SK-N-SH (cell line): ENCODE data around the gene LRP10. TPM values are rescaled to one million over a fixed set of nuclear protein-coding genes. Genes with fewer than 3 reads are reported as not detected.

Experiments used
- CTCF ChIA-PET: fragments of 300-600, 350-600 bp; formaldehyde crosslinking; extraction: SDS; loops from one replicate; lab custom pipeline; 2021; lab: Yijun Ruan, JAX
- POLR2A ChIA-PET: fragments of 350-600 bp; sonication (Branson Sonifier 250); formaldehyde crosslinking; extraction: SDS; loops from one replicate; lab custom pipeline; 2020; ENCODE audit warnings: antibody characterized with exemption, inconsistent platforms; lab: Yijun Ruan, JAX
- DNase-seq: peaks from one replicate; pipeline ENCODE4 v3.0.0; 2012
- H2AFZ ChIP-seq: fragments of 200-600 bp; sonication (generic); 2 replicates; pipeline ENCODE4 v1.8.1; 2016; ENCODE audit warnings: antibody characterized with exemption, mild to moderate bottlenecking, low read depth
- H3F3A ChIP-seq: fragments of 200-600 bp; sonication (generic); replicated peaks from 2 replicates; pipeline ENCODE3; 2016; ENCODE audit warnings: antibody characterized with exemption, mild to moderate bottlenecking; ENCODE audit not compliant: insufficient read depth
- H3K27ac ChIP-seq, 2 experiments: fragments of 200-500 bp in 1 of 2; fragments of 200-600 bp in 1 of 2; sonication (Bioruptor generic) in 1 of 2; sonication (generic), shearing (Covaris generic) in 1 of 2; 2 replicates each; pipeline versions ENCODE4 v1.5.1 to v1.6.1; 2014 to 2016; ENCODE audit warnings: low read depth in 2 of 2, inconsistent platforms in 1 of 2, low read length in 1 of 2, mild to moderate bottlenecking in 1 of 2, mixed read lengths in 1 of 2
- H3K27me3 ChIP-seq: fragments of 200-600 bp; sonication (generic), shearing (Covaris generic); 2 replicates; pipeline ENCODE4 v1.6.1; 2016; ENCODE audit warnings: mixed run types; ENCODE audit not compliant: insufficient read depth
- H3K36me3 ChIP-seq, 2 experiments: fragments of 200-500 bp in 1 of 2; fragments of 200-600 bp in 1 of 2; sonication (Bioruptor generic) in 1 of 2; sonication (generic) in 1 of 2; replicated peaks in 1 of 2; 2 replicates each; pipeline versions ENCODE3 to v1.5.1; 2014 to 2016; ENCODE audit warnings: low read length in 1 of 2, mild to moderate bottlenecking in 1 of 2; ENCODE audit not compliant: insufficient read depth in 2 of 2, control insufficient read depth in 1 of 2
- H3K4me1 ChIP-seq, 2 experiments: fragments of 200-500 bp in 1 of 2; fragments of 200-600 bp in 1 of 2; sonication (Bioruptor generic) in 1 of 2; sonication (generic), shearing (Covaris generic) in 1 of 2; 2 replicates each; pipeline versions ENCODE4 v1.5.1 to v1.6.1; 2014 to 2016; ENCODE audit warnings: low read depth in 1 of 2, low read length in 1 of 2, mixed run types in 1 of 2; ENCODE audit not compliant: insufficient read depth in 2 of 2, control insufficient read depth in 1 of 2
- H3K4me2 ChIP-seq: fragments of 200-600 bp; sonication (generic), shearing (Covaris generic); 2 replicates; pipeline ENCODE4 v1.6.1; 2017; ENCODE audit warnings: mixed run types
- H3K4me3 ChIP-seq, 2 experiments: fragments of 200-500 bp in 1 of 2; fragments of 200-600 bp in 1 of 2; sonication (Bioruptor generic) in 1 of 2; sonication (generic), shearing (Covaris generic) in 1 of 2; 2 replicates each; pipeline versions ENCODE4 v1.5.1 to v1.8.1; 2014 to 2016; ENCODE audit warnings: low read depth in 2 of 2, inconsistent platforms in 1 of 2, low read length in 1 of 2, mild to moderate bottlenecking in 1 of 2, mixed read lengths in 1 of 2, moderate library complexity in 1 of 2
- H3K79me2 ChIP-seq: fragments of 200-600 bp; sonication (generic); 2 replicates; pipeline ENCODE4 v1.8.1; 2017; ENCODE audit warnings: mild to moderate bottlenecking; ENCODE audit not compliant: insufficient read depth
- H3K9ac ChIP-seq: fragments of 200-600 bp; sonication (generic); 2 replicates; pipeline ENCODE4 v1.6.1; 2017; ENCODE audit warnings: mixed run types
- H3K9me2 ChIP-seq: fragments of 200-600 bp; sonication (generic); 2 replicates; pipeline ENCODE4 v1.6.1; 2017; ENCODE audit warnings: mixed run types
- H3K9me3 ChIP-seq: fragments of 200-600 bp; sonication (generic); 2 replicates; pipeline ENCODE4 v1.6.1; 2017; ENCODE audit warnings: mixed run types, mild to moderate bottlenecking, moderate library complexity
- H4K20me1 ChIP-seq: fragments of 200-600 bp; sonication (generic); 2 replicates; pipeline ENCODE4 v1.6.1; 2017; ENCODE audit warnings: mild to moderate bottlenecking, mixed run types; ENCODE audit not compliant: insufficient read depth
- FOXM1 ChIP-seq: IDR thresholded peaks from 2 replicates; pipeline ENCODE4 v1.4.0; 2012; ENCODE audit warnings: low read depth, mild to moderate bottlenecking
- MXI1 ChIP-seq: IDR thresholded peaks from 2 replicates; pipeline ENCODE4 v1.6.1; 2012; ENCODE audit warnings: mild to moderate bottlenecking, low read depth, low read length, improper control_type of control experiment
- NRF1 ChIP-seq: IDR thresholded peaks from 2 replicates; pipeline ENCODE4 v1.6.1; 2012; ENCODE audit warnings: low read depth, mild to moderate bottlenecking, low read length
- POLR2AphosphoS5 ChIP-seq: IDR thresholded peaks from 2 replicates; pipeline ENCODE4 v1.6.1; 2012; ENCODE audit warnings: low read depth, low read length
- RAD21 ChIP-seq: IDR thresholded peaks from 2 replicates; pipeline ENCODE4 v1.6.1; 2012; ENCODE audit warnings: mild to moderate bottlenecking, low read length
- RXRA ChIP-seq: IDR thresholded peaks from 2 replicates; pipeline ENCODE4 v1.4.0; 2012; ENCODE audit warnings: low read depth, mild to moderate bottlenecking, borderline replicate concordance
- SIN3A ChIP-seq: IDR thresholded peaks from 2 replicates; pipeline ENCODE4 v1.6.1; 2012; ENCODE audit warnings: low read depth, mild to moderate bottlenecking, low read length, moderate library complexity, borderline replicate concordance
- TAF1 ChIP-seq: IDR thresholded peaks from 2 replicates; pipeline ENCODE4 v1.6.1; 2012; ENCODE audit warnings: low read depth, mild to moderate bottlenecking, low read length, moderate library complexity, borderline replicate concordance
- YY1 ChIP-seq: IDR thresholded peaks from 2 replicates; pipeline ENCODE4 v1.4.0; 2012; ENCODE audit warnings: low read depth, mild to moderate bottlenecking
- WGBS: methylation state at CpG from one replicate; pipeline ENCODE4 v1.1.6; 2017; ENCODE audit warnings: low lambda C conversion rate; 5-methylcytosine and 5-hydroxymethylcytosine counted together
- polyA plus RNA-seq, 3 experiments: library from polyadenylated mRNA; depleted of rRNA; stranded (reverse); fragments of >200 nt; gene quantifications; 2 replicates each; pipeline ENCODE4 v1.2.3, GENCODE V29; 2012
- TF ChIP-seq, protein P1 (sequence below): fragments of 200-600 bp; sonication (generic); IDR thresholded peaks from 2 replicates; pipeline ENCODE4 v1.6.1; 2017; ENCODE audit warnings: antibody characterized with exemption, mild to moderate bottlenecking, moderate library complexity
- TF ChIP-seq, protein P2 (sequence below): IDR thresholded peaks from 2 replicates; pipeline ENCODE4 v1.4.0; 2012; ENCODE audit warnings: low read depth, borderline replicate concordance
- TF ChIP-seq, protein P3 (sequence below): IDR thresholded peaks from 2 replicates; pipeline ENCODE4 v1.4.0; 2012; ENCODE audit warnings: low read depth

Gene LRP10
- polyA plus RNA-seq, 1 of the 3 experiments (the other 2 are of a cell fraction): 117 TPM

DNA sequence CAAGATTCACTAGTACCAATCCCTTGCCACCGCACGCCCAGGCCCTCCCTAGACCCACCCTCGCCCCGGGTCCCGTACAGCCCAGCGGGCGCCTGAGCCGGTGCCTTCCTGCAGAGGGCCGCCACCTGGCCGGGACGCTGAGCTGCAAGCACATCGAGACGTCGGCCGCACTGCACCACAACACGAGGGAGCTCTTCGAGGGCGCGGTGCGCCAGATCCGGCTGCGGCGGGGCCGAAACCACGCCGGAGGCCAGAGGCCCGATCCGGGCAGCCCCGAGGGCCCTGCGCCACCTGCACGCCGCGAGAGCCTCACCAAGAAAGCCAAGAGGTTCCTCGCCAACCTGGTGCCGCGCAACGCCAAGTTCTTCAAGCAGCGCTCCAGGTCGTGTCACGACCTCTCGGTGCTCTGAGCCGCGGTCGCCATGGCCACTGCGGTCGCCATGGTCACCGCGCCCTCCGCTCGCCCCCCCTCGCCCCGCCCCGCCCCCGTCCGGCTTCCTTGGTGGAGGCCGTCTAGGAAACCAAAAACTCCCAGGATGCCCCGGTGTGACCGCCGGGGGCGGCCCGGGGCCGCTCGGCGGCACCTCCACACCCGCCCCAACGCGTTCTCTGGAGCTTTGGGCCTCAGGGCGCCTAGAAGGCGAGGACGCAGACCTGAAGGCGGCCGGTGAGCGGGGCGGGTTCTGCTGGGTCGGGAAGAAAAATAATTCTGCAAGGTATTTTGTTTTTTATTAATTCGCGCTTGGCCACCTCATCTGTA lies 15.1 kb downstream of the LRP10 start:
- H3K27me3 ChIP-seq: no peaks in the 10 kb centered on the region
- peak; percentile 93 for DNase-seq

More for the DNA sequence above, 15.1 kb downstream of the LRP10 start:
- no peaks in the 10 kb centered on the region for H3K9me3 ChIP-seq
- peak overlapping the region; percentile 98; the same call in 1 of the 2 replicates for H2AFZ ChIP-seq
- H3K4me3 ChIP-seq: peak overlapping the region; percentile 63 to 82
- peaks cover 6% of the 10 kb centered on the region; the same call in 1 of the 2 replicates for H3K79me2 ChIP-seq
- peaks cover 2% of the 10 kb centered on the region for H3F3A ChIP-seq
- ChIA-PET POLR2A (interaction anchor here (0.8 to 1.4 kb wide), 2 partner anchors 14 to 121 kb away, joined by 3 to 7 read pairs; no protein-coding TSS in a partner anchor), CTCF (interaction anchor here (0.9 to 13.0 kb wide), 7 partner anchors 9 to 44 kb away, joined by 3 to 96 read pairs (median 13); no protein-coding TSS in a partner anchor)
- H3K27ac ChIP-seq: peak overlapping the region; percentile 75 to 92
- H3K4me2 ChIP-seq: peak overlapping the region; percentile 88
- peak overlapping the region; percentile 82 for H3K9ac ChIP-seq
- H3K4me1 ChIP-seq: peaks cover 8 to 45% of the 10 kb centered on the region in 2 experiments; a peak in 2 of 4 replicates
- H3K9me2 ChIP-seq: no peaks in the 10 kb centered on the region
- H3K36me3 ChIP-seq: no peaks in the 10 kb centered on the region
- no peaks in the 10 kb centered on the region for H4K20me1 ChIP-seq
- TF ChIP-seq, protein P1, sequence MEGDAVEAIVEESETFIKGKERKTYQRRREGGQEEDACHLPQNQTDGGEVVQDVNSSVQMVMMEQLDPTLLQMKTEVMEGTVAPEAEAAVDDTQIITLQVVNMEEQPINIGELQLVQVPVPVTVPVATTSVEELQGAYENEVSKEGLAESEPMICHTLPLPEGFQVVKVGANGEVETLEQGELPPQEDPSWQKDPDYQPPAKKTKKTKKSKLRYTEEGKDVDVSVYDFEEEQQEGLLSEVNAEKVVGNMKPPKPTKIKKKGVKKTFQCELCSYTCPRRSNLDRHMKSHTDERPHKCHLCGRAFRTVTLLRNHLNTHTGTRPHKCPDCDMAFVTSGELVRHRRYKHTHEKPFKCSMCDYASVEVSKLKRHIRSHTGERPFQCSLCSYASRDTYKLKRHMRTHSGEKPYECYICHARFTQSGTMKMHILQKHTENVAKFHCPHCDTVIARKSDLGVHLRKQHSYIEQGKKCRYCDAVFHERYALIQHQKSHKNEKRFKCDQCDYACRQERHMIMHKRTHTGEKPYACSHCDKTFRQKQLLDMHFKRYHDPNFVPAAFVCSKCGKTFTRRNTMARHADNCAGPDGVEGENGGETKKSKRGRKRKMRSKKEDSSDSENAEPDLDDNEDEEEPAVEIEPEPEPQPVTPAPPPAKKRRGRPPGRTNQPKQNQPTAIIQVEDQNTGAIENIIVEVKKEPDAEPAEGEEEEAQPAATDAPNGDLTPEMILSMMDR: peak; percentile 15; the same call in 1 of the 2 replicates
- TF ChIP-seq RXRA (no peak; the same call in 1 of the 2 replicates), NRF1 (no peak), TAF1 (peak; percentile 17; the same call in 1 of the 2 replicates), FOXM1 (no peak), YY1 (0 out of 2 replicates have a peak, but pooled peaks have one; percentile 43), MXI1 (peak; percentile 69), SIN3A (0 out of 2 replicates have a peak, but pooled peaks have one; percentile 22), POLR2AphosphoS5 (peak; percentile 47; the same call in 1 of the 2 replicates), RAD21 (no peak)
- TF ChIP-seq, protein P2, sequence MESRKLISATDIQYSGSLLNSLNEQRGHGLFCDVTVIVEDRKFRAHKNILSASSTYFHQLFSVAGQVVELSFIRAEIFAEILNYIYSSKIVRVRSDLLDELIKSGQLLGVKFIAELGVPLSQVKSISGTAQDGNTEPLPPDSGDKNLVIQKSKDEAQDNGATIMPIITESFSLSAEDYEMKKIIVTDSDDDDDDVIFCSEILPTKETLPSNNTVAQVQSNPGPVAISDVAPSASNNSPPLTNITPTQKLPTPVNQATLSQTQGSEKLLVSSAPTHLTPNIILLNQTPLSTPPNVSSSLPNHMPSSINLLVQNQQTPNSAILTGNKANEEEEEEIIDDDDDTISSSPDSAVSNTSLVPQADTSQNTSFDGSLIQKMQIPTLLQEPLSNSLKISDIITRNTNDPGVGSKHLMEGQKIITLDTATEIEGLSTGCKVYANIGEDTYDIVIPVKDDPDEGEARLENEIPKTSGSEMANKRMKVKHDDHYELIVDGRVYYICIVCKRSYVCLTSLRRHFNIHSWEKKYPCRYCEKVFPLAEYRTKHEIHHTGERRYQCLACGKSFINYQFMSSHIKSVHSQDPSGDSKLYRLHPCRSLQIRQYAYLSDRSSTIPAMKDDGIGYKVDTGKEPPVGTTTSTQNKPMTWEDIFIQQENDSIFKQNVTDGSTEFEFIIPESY: no peak
- TF ChIP-seq, protein P3, sequence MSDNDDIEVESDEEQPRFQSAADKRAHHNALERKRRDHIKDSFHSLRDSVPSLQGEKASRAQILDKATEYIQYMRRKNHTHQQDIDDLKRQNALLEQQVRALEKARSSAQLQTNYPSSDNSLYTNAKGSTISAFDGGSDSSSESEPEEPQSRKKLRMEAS: peak; percentile 67
- TF ChIP-seq, all 33 proteins: peak for 7
- WGBS: 15% methylated on average over 35 of the region's 77 CpGs
